Fibroblast of mammary gland (primary cell): ENCODE measurements around the gene CSPG5.

Source experiments
- DNase-seq: peaks from one replicate; pipeline ENCODE4 v3.0.0-alpha.2; 2010; ENCODE audit warnings: low read depth
- H3K4me3 ChIP-seq: 2 replicates; pipeline ENCODE4 v1.5.1; 2011; ENCODE audit warnings: low read depth, mild to moderate bottlenecking, low read length, moderate library complexity; ENCODE audit not compliant: control insufficient read depth
- TF ChIP-seq, protein P1 (sequence below): conservative IDR thresholded peaks from 2 replicates; pipeline ENCODE4 v1.5.1; 2011; ENCODE audit warnings: low read depth, low read length, inconsistent platforms; ENCODE audit not compliant: control insufficient read depth, insufficient read depth

The CSPG5 gene

GRCh38 chr3:47571391-47572175 is 7.1 kb downstream of the CSPG5 start:
- TF ChIP-seq, protein P1, sequence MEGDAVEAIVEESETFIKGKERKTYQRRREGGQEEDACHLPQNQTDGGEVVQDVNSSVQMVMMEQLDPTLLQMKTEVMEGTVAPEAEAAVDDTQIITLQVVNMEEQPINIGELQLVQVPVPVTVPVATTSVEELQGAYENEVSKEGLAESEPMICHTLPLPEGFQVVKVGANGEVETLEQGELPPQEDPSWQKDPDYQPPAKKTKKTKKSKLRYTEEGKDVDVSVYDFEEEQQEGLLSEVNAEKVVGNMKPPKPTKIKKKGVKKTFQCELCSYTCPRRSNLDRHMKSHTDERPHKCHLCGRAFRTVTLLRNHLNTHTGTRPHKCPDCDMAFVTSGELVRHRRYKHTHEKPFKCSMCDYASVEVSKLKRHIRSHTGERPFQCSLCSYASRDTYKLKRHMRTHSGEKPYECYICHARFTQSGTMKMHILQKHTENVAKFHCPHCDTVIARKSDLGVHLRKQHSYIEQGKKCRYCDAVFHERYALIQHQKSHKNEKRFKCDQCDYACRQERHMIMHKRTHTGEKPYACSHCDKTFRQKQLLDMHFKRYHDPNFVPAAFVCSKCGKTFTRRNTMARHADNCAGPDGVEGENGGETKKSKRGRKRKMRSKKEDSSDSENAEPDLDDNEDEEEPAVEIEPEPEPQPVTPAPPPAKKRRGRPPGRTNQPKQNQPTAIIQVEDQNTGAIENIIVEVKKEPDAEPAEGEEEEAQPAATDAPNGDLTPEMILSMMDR = no peak
- H3K4me3 ChIP-seq = no peak overlapping the region
- no peak for DNase-seq

DNA sequence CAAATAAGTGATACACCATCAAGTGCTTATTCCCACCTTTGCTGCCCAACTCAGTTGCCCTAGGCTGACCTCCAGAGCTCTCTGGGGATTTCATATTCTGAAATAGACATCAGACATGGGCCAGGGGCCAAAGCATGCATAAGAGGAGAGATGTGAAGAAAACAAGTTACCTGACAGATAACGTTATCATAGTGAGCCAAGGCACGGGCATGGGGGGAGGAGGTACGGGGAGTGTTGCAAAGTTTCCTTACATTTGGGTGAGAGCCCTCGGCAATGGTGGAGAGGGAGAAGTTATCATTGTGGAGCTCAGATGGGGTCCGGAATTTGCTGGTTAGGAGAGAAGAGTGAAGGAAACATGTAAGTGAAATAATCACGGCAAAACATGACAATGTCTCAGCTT is 9.8 kb downstream of the CSPG5 start:
- no peak overlapping the region for H3K4me3 ChIP-seq
- no peak for DNase-seq
- TF ChIP-seq, protein P1 = no peak

GRCh38 chr3:47567149-47567548 is 11.5 kb downstream of the CSPG5 start:
- no peak overlapping the region for H3K4me3 ChIP-seq
- TF ChIP-seq, protein P1 = no peak
- DNase-seq = no peak

- H3K4me3 ChIP-seq = no peak overlapping the region
- TF ChIP-seq, protein P1 = no peak
- no peak for DNase-seq
Observed at GRCh38 chr3:47566667-47567066, 12.0 kb downstream of the CSPG5 start.

- H3K4me3 ChIP-seq = no peak overlapping the region
- no peak for DNase-seq
- TF ChIP-seq, protein P1 = no peak
Observed at GRCh38 chr3:47565734-47566550, 12.7 kb downstream of the CSPG5 start.

GRCh38 chr3:47556351-47556750 is 22.3 kb downstream of the CSPG5 start:
- H3K4me3 ChIP-seq = no peak overlapping the region
- no peak for DNase-seq
- TF ChIP-seq, protein P1 = no peak
